ENCODE data around the gene SLC35D1.

- TF ChIP-seq CTCF (IDR thresholded peaks at IDR 0.05): no peak
- no peak for TF ChIP-seq EZH2 (IDR thresholded peaks at IDR 0.05)
- no peak for TF ChIP-seq EZH2phosphoT487 (IDR thresholded peaks at IDR 0.05)
Observed at GRCh38 chr1:66951513-66951912, 102.4 kb downstream of the SLC35D1 start.

Data from neural progenitor cell (in vitro differentiated cells).